Left ventricle myocardium inferior (tissue), 1 donor: ENCODE data around the gene DSE. TPM values are rescaled to one million over a fixed set of nuclear protein-coding genes. Genes with fewer than 3 reads are reported as not detected.
A peak's percentile ranks its signal among the peaks of the same experiment; 100 is the strongest.

Experiments used
- DNase-seq: peaks from one replicate; pipeline ENCODE4 v3.0.0-alpha.2; 2020
- H3K27ac ChIP-seq: fragments of 200-600 bp; replicated peaks from 2 replicates; pipeline ENCODE4 v1.8.0; 2021
- H3K27me3 ChIP-seq: fragments of 200-600 bp; 2 replicates; pipeline ENCODE4 v1.8.0; 2021; ENCODE audit warnings: low read depth
- H3K36me3 ChIP-seq: fragments of 200-600 bp; 2 replicates; pipeline ENCODE4 v1.8.0; 2021
- H3K4me1 ChIP-seq: fragments of 200-600 bp; 2 replicates; pipeline ENCODE4 v1.8.0; 2021
- H3K4me3 ChIP-seq: fragments of 200-600 bp; 2 replicates; pipeline ENCODE4 v1.8.0; 2021; ENCODE audit warnings: mild to moderate bottlenecking, moderate library complexity
- H3K9me3 ChIP-seq: fragments of 200-600 bp; replicated peaks from 2 replicates; pipeline ENCODE4 v1.8.0; 2021
- intact Hi-C: fragments of 100-400 bp; cut with micrococcal nuclease; formaldehyde crosslinking; loops from one replicate; pipeline ENCODE4 v1.11.0; 2022
- total RNA-seq: library from RNA; stranded (reverse); fragmentation: NEBNext Ultra II Directional; extraction: Animal tissue kit (Norgen Biotek cat#: 25700); gene quantifications from one replicate; pipeline ENCODE4 v1.2.1, GENCODE V29; 2021
- TF ChIP-seq, protein P1 (sequence below): fragments of 200-600 bp; IDR thresholded peaks from 2 replicates; pipeline ENCODE4 v1.8.0; 2021; ENCODE audit warnings: antibody characterized with exemption, mild to moderate bottlenecking, borderline replicate concordance
- donor health status: DM: no; HTN: yes; CAD: no; lungs with severe emphysema.

Gene DSE
- total RNA-seq, 1 donor from 2014 or later: 14.0 TPM

DNA sequence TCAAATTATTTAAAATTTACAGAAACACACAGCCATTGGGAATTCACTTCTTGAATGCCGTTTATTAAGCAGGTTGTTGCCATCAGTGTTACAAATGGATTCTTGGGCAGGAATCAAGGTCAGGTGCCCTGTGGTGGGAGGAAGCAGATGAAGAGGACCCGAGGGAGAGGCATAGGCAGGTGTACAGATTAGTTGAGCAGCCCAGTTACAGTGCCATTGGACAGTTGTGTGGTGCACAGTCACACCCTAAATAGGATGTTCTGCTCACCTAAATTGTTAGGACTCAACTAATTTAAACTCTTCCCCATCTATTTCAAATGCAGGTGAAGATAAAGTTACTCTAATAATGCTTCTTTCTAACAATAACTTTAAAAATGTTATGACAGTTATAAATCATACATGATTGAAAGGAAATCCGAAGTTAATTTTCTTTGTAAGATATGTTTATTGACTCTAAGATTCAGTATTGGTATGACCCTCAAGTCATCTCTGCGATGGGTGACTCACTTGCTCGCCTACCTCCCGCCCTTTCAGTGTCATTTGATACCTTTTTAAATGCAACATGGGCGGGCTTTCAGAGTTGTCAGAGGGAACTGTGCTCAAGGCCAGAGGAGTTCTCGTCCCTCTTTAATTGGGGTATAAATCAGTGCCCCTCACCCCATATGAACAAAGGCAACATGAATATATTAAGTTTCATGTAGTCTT lies 35.1 kb downstream of the DSE start:
- intact Hi-C loops: no loop called here
- H3K27me3 ChIP-seq: no peaks in the 10 kb centered on the region
- H3K4me1 ChIP-seq: peaks cover 50% of the 10 kb centered on the region
- TF ChIP-seq, protein P1, sequence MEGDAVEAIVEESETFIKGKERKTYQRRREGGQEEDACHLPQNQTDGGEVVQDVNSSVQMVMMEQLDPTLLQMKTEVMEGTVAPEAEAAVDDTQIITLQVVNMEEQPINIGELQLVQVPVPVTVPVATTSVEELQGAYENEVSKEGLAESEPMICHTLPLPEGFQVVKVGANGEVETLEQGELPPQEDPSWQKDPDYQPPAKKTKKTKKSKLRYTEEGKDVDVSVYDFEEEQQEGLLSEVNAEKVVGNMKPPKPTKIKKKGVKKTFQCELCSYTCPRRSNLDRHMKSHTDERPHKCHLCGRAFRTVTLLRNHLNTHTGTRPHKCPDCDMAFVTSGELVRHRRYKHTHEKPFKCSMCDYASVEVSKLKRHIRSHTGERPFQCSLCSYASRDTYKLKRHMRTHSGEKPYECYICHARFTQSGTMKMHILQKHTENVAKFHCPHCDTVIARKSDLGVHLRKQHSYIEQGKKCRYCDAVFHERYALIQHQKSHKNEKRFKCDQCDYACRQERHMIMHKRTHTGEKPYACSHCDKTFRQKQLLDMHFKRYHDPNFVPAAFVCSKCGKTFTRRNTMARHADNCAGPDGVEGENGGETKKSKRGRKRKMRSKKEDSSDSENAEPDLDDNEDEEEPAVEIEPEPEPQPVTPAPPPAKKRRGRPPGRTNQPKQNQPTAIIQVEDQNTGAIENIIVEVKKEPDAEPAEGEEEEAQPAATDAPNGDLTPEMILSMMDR: no peak
- H3K9me3 ChIP-seq: no peaks in the 10 kb centered on the region
- no peaks in the 10 kb centered on the region for H3K36me3 ChIP-seq
- no peak for DNase-seq
- peak overlapping the region; percentile 62 for H3K27ac ChIP-seq
- H3K4me3 ChIP-seq: no peak overlapping the region

DNA sequence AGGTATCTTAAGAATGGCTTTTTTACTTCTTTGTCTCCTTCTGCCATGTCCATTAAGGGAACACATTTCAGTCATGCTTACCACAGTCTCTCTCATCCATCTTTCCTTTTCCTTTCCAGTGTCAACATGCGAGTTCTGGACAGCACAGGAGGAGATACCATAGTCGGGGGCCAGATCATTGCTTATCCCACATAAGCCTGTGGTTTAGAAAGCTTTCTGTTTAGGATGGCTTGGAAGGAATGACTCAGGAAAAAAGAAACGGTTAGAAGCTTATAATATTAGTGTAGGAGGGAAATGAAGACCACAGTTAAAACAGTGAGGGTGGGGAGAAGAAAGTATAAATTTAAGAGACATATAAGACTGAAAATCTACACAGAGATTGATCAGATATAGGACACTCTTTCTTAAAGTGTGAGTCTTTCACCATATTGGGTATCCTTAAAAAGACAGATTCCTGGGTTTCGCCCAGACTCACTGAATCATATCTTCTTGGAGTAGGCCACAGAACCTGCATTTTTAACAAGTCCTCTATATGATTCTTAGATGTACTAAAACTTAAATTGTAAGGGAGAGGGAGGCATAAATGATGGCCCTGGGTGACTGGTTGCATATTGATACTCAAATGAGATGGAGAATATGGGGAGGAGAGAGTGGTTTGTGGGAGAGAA lies 36.1 kb downstream of the DSE start:
- DNase-seq: no peak
- no peaks in the 10 kb centered on the region for H3K36me3 ChIP-seq
- TF ChIP-seq, protein P1: no peak
- H3K9me3 ChIP-seq: no peaks in the 10 kb centered on the region
- no peaks in the 10 kb centered on the region for H3K27me3 ChIP-seq
- H3K4me3 ChIP-seq: no peak overlapping the region
- peaks cover 58% of the 10 kb centered on the region for H3K4me1 ChIP-seq
- intact Hi-C loops: no loop called here
- peak overlapping the region; percentile 62 for H3K27ac ChIP-seq

DNA sequence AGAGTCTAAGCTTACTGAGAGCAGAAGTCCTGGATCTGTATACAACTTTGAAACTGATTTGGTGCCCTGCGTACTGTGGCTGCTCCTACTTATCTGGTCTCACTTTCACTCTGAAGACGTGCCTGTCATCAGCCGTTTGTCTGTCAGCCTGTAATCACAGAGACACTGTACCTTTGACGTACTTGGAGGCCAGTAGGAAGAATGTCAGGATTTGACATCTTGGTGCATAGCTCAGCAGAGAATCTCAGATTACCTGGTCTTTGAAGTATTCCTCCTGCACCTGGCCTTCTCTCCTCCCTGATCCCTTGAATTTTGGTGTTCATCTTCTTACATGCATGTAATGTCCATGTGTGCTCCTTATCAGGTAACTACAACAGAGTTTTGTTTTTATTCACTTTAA lies 37.7 kb downstream of the DSE start:
- DNase-seq: no peak
- Histone ChIP-seq H3K27me3 (no peaks in the 10 kb centered on the region), H3K4me3 (no peak overlapping the region), H3K36me3 (no peaks in the 10 kb centered on the region), H3K4me1 (peaks cover 67% of the 10 kb centered on the region), H3K9me3 (no peaks in the 10 kb centered on the region), H3K27ac (peak overlapping the region; percentile 35)
- intact Hi-C loops: no loop called here
- TF ChIP-seq, protein P1: no peak

DNA sequence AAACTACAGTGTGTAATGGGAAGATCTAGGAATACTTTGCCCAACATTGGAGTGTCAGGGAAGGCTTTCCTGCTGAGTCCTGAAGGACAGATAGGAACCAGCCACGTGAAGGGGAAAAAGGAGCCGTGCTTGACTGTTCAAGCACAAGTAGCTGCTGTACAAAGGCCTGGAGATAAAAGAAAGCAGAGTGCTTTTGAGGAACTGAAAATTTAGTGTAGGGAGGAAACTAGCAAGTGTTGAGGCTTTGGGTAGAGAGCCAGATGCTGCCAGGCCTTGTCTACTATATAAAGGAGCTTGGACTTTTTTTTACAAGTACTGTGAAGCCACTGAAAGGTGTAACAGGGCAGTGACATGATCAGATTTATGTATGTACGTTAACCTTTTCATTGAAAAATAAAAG lies 39.0 kb downstream of the DSE start:
- Histone ChIP-seq H3K4me1 (peaks cover 57% of the 10 kb centered on the region), H3K4me3 (no peak overlapping the region), H3K9me3 (no peaks in the 10 kb centered on the region), H3K27me3 (no peaks in the 10 kb centered on the region), H3K36me3 (no peaks in the 10 kb centered on the region), H3K27ac (peak overlapping the region; percentile 52)
- intact Hi-C loops: no loop called here
- TF ChIP-seq, protein P1: no peak
- no peak for DNase-seq

DNA sequence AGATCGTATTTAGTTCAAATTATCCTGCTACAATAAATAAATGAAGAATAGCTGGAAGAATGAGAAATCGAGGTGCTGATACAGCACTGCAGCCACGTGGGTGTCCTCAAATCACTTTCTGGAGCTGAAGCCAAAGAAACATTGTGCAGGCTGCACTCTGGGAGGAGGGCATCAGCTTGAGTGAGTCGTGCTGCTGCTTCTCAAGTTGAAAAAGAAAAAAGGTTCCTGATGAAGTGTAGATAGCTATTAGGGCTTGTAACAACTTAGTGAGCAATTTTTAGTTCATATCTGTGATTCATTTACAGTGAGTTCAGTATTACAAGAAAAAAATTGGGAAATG lies 40.5 kb downstream of the DSE start:
- peak overlapping the region; percentile 52 for H3K27ac ChIP-seq
- peak; percentile 39 for DNase-seq
- no peaks in the 10 kb centered on the region for H3K27me3 ChIP-seq
- TF ChIP-seq, protein P1: no peak
- intact Hi-C loops: no loop called here
- H3K36me3 ChIP-seq: no peaks in the 10 kb centered on the region
- H3K4me3 ChIP-seq: no peak overlapping the region
- H3K9me3 ChIP-seq: no peaks in the 10 kb centered on the region
- H3K4me1 ChIP-seq: peaks cover 47% of the 10 kb centered on the region
